ENCODE measurements around the gene CRYBG1.

DNA sequence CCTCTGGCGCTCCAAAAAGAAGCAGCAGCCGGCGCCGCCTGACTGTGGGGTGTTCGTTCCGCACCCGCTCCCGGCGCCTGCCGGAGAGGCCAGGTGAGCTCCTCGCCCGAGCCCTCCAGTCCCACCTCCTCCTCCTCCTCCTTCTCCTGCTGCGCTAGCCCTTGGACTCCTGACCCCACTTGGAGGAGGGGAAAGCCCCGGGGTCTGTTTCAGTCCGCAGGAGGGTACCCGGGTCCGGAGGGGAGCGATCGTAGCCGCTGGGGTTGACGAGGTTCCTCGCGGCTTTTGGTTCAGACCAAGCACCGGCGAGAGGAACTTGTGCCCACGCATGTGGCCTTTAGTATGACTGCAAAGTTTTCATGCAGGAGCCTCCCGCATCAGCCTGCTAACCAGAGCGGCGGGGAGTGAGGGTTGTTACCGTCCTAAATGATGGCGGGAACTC lies 493 bp downstream of the CRYBG1 start:
- TF ChIP-seq, protein P1, sequence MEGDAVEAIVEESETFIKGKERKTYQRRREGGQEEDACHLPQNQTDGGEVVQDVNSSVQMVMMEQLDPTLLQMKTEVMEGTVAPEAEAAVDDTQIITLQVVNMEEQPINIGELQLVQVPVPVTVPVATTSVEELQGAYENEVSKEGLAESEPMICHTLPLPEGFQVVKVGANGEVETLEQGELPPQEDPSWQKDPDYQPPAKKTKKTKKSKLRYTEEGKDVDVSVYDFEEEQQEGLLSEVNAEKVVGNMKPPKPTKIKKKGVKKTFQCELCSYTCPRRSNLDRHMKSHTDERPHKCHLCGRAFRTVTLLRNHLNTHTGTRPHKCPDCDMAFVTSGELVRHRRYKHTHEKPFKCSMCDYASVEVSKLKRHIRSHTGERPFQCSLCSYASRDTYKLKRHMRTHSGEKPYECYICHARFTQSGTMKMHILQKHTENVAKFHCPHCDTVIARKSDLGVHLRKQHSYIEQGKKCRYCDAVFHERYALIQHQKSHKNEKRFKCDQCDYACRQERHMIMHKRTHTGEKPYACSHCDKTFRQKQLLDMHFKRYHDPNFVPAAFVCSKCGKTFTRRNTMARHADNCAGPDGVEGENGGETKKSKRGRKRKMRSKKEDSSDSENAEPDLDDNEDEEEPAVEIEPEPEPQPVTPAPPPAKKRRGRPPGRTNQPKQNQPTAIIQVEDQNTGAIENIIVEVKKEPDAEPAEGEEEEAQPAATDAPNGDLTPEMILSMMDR (IDR thresholded peaks at IDR 0.05), result no peak
- TF ChIP-seq POLR2A (IDR thresholded peaks at IDR 0.05), result peak in 1 of 3 donors; percentile 22

Data from body of pancreas (tissue), 4 donors.